Loucy (cell line): ENCODE results near the gene JPH3.

Experiments
- H2AFZ ChIP-seq: fragments of 200-600 bp; sonication (generic); 2 replicates; pipeline ENCODE4 v1.6.0; 2016; ENCODE audit warnings: antibody characterized with exemption, mild to moderate bottlenecking, low read length, moderate library complexity
- H3F3A ChIP-seq: fragments of 200-600 bp; 2 replicates; pipeline ENCODE4 v1.6.0; 2016; ENCODE audit warnings: antibody characterized with exemption, low read depth, mild to moderate bottlenecking
- H3K27me3 ChIP-seq: fragments of 200-600 bp; sonication (generic); 2 replicates; pipeline ENCODE4 v1.6.1; 2014; ENCODE audit warnings: low read length, mild to moderate bottlenecking; ENCODE audit not compliant: insufficient read depth, poor library complexity, severe bottlenecking
- H3K36me3 ChIP-seq: fragments of 200-600 bp; sonication (generic); 2 replicates; pipeline ENCODE4 v1.6.1; 2016; ENCODE audit warnings: low read length; ENCODE audit not compliant: insufficient read depth
- H3K4me1 ChIP-seq: fragments of 200-600 bp; sonication (generic); 2 replicates; pipeline ENCODE4 v1.5.1; 2014; ENCODE audit warnings: low read length, mild to moderate bottlenecking; ENCODE audit not compliant: insufficient read depth, poor library complexity, severe bottlenecking
- H3K4me2 ChIP-seq: fragments of 200-600 bp; sonication (generic); 2 replicates; pipeline ENCODE4 v1.6.0; 2014; ENCODE audit warnings: antibody characterized with exemption, low read length, low read depth, mild to moderate bottlenecking; ENCODE audit not compliant: poor library complexity, severe bottlenecking
- H3K4me3 ChIP-seq: fragments of 200-600 bp; sonication (generic); 2 replicates; pipeline ENCODE4 v1.5.1; 2014; ENCODE audit warnings: low read length, mild to moderate bottlenecking, mixed read lengths; ENCODE audit not compliant: poor library complexity, severe bottlenecking
- H3K79me2 ChIP-seq: fragments of 200-600 bp; sonication (generic); 2 replicates; pipeline ENCODE4 v1.6.1; 2014; ENCODE audit warnings: low read length; ENCODE audit not compliant: insufficient read depth
- H3K9ac ChIP-seq: fragments of 200-600 bp; sonication (generic); 2 replicates; pipeline ENCODE4 v1.6.0; 2014; ENCODE audit warnings: mild to moderate bottlenecking, low read depth, low read length, moderate library complexity; ENCODE audit not compliant: poor library complexity, severe bottlenecking
- H3K9me2 ChIP-seq: fragments of 200-600 bp; sonication (generic); replicated peaks from 2 replicates; pipeline ENCODE4 v1.6.1; 2016; ENCODE audit warnings: low read depth, low read length, mixed read lengths
- H3K9me3 ChIP-seq: fragments of 200-600 bp; sonication (generic); 2 replicates; pipeline ENCODE4 v1.6.1; 2014; ENCODE audit warnings: mild to moderate bottlenecking, antibody characterized with exemption, low read length, low read depth; ENCODE audit not compliant: insufficient read depth
- H4K20me1 ChIP-seq: fragments of 200-600 bp; sonication (generic); 2 replicates; pipeline ENCODE4 v1.6.0; 2014; ENCODE audit warnings: antibody characterized with exemption, low read length, mild to moderate bottlenecking; ENCODE audit not compliant: insufficient read depth, poor library complexity, severe bottlenecking
- CTCF ChIP-seq: fragments of 200-600 bp; sonication (generic); conservative IDR thresholded peaks from 2 replicates; pipeline ENCODE4 v1.5.1; 2014; ENCODE audit warnings: mild to moderate bottlenecking, antibody characterized with exemption, low read length
- EZH2phosphoT487 ChIP-seq: fragments of 200-600 bp; IDR thresholded peaks from 2 replicates; pipeline ENCODE4 v1.6.1; 2018; ENCODE audit warnings: antibody characterized with exemption, mild to moderate bottlenecking, moderate library complexity, borderline replicate concordance

JPH3 gene

GRCh38 chr16:87602821-87603683, 744 bp downstream of the JPH3 start:
- Histone ChIP-seq H3K9ac (no peak overlapping the region), H2AFZ (no peak overlapping the region), H3K9me3 (no peaks in the 10 kb centered on the region), H3K4me1 (no peaks in the 10 kb centered on the region), H3K27me3 (no peaks in the 10 kb centered on the region), H3K4me2 (no peak overlapping the region), H3F3A (no peaks in the 10 kb centered on the region), H3K79me2 (no peaks in the 10 kb centered on the region), H3K9me2 (no peaks in the 10 kb centered on the region), H3K36me3 (no peaks in the 10 kb centered on the region), H4K20me1 (no peaks in the 10 kb centered on the region), H3K4me3 (no peak overlapping the region)
- no peak for TF ChIP-seq CTCF
- TF ChIP-seq EZH2phosphoT487 = no peak

DNA sequence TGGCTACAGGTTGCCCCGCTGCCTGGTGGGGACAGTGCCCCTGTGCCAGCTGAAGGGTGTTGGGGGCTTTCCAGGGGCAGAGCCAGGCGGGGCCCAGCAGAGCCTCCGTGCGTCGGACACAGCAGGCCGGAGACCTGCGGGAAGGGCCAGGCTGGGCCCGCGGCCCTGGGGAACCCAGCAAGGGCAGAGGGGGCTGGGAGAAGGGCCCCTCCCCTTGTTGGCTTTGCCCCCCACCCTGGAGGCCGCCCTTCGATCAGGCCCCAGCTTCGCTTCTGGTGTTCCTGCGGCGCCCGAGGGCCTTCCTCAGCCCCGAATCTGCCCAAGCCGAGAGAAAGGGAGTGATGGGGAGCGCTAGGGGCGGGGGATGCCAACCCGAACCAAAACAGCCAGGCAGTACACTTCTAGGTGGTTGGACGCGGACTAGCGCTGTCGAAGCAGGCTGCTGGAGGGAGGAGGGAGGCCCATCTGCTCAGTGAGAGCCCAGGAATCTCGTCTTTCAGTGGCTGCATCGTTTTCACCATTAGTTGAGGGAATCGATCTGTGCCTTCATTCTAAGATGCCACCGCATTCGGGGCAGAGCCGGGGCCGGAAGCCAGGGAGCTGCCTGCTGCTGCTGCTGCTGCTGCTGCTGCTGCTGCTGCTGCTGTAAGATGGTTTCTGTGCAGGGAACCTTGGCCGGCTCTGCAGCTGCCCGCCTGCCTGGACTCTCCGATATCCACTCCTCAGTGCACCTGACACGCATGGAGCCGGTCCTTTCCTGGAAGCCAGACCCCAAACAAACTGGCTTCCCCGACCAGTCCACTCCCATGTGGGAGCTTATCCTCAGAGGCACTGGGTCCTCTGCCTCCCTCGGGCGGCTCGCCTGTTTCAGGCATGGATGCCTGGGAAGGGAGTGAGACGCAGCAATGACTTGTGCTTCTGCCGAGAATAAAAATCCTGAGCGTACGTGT, 1.7 kb downstream of the JPH3 start:
- no peaks in the 10 kb centered on the region for H3F3A ChIP-seq
- no peaks in the 10 kb centered on the region for H3K9me2 ChIP-seq
- no peaks in the 10 kb centered on the region for H3K4me1 ChIP-seq
- no peak for TF ChIP-seq CTCF
- no peak for TF ChIP-seq EZH2phosphoT487
- H3K36me3 ChIP-seq = no peaks in the 10 kb centered on the region
- no peaks in the 10 kb centered on the region for H4K20me1 ChIP-seq
- no peak overlapping the region for H3K9ac ChIP-seq
- no peaks in the 10 kb centered on the region for H3K9me3 ChIP-seq
- H3K79me2 ChIP-seq = no peaks in the 10 kb centered on the region
- H2AFZ ChIP-seq = no peak overlapping the region
- H3K4me2 ChIP-seq = no peak overlapping the region
- H3K27me3 ChIP-seq = no peaks in the 10 kb centered on the region
- no peak overlapping the region for H3K4me3 ChIP-seq

GRCh38 chr16:87604634-87605111, 2.4 kb downstream of the JPH3 start:
- Histone ChIP-seq H3K36me3 (no peaks in the 10 kb centered on the region), H2AFZ (no peak overlapping the region), H3K27me3 (no peaks in the 10 kb centered on the region), H3K79me2 (no peaks in the 10 kb centered on the region), H3F3A (no peaks in the 10 kb centered on the region), H3K9me3 (no peaks in the 10 kb centered on the region), H4K20me1 (no peaks in the 10 kb centered on the region), H3K9ac (no peak overlapping the region), H3K9me2 (no peaks in the 10 kb centered on the region), H3K4me3 (no peak overlapping the region), H3K4me2 (no peak overlapping the region), H3K4me1 (no peaks in the 10 kb centered on the region)
- TF ChIP-seq EZH2phosphoT487 (no peak), CTCF (no peak)
